HEK293 (cell line): Measurements from ENCODE around the gene ARMC2.

Experiments
- BCL11B ChIP-seq: fragments of 450-650 bp; formaldehyde crosslinking; IDR thresholded peaks from 2 replicates; pipeline ENCODE4 v1.5.1; 2016; ENCODE audit warnings: low read depth, missing biosample characterization, missing genetic modification characterization
- GLIS2 ChIP-seq: fragments of 450-650 bp; formaldehyde crosslinking; IDR thresholded peaks from 2 replicates; pipeline ENCODE4 v1.5.1; 2016; ENCODE audit warnings: missing biosample characterization, missing genetic modification characterization
- KLF16 ChIP-seq: fragments of 450-650 bp; formaldehyde crosslinking; IDR thresholded peaks from 2 replicates; pipeline ENCODE4 v1.5.1; 2017; ENCODE audit warnings: missing biosample characterization, missing genetic modification characterization
- KLF8 ChIP-seq: fragments of 450-650 bp; formaldehyde crosslinking; IDR thresholded peaks from 2 replicates; pipeline ENCODE4 v1.5.1; 2016; ENCODE audit warnings: missing biosample characterization, missing genetic modification characterization
- PRDM1 ChIP-seq: fragments of 450-650 bp; formaldehyde crosslinking; IDR thresholded peaks from 2 replicates; pipeline ENCODE4; 2016; ENCODE audit warnings: missing biosample characterization, missing genetic modification characterization
- ZBTB1 ChIP-seq: fragments of 450-650 bp; formaldehyde crosslinking; IDR thresholded peaks from 2 replicates; pipeline ENCODE4 v1.5.1; 2016; ENCODE audit warnings: missing biosample characterization, missing genetic modification characterization
- ZBTB17 ChIP-seq: fragments of 450-650 bp; formaldehyde crosslinking; IDR thresholded peaks from 2 replicates; pipeline ENCODE4 v1.5.1; 2016; ENCODE audit warnings: missing biosample characterization, missing genetic modification characterization
- ZNF174 ChIP-seq: fragments of 450-650 bp; formaldehyde crosslinking; IDR thresholded peaks from 2 replicates; pipeline ENCODE4 v1.5.0; 2017; ENCODE audit warnings: missing biosample characterization, mild to moderate bottlenecking, missing genetic modification characterization
- ZNF341 ChIP-seq: fragments of 450-650 bp; formaldehyde crosslinking; IDR thresholded peaks from 2 replicates; pipeline ENCODE4; 2016; ENCODE audit warnings: low read depth, missing biosample characterization, missing genetic modification characterization
- ZNF391 ChIP-seq: fragments of 450-650 bp; formaldehyde crosslinking; IDR thresholded peaks from 2 replicates; pipeline ENCODE4 v1.5.1; 2016; ENCODE audit warnings: low read depth, missing biosample characterization, missing genetic modification characterization, borderline replicate concordance
- ZNF423 ChIP-seq: fragments of 450-650 bp; formaldehyde crosslinking; IDR thresholded peaks from 2 replicates; pipeline ENCODE4 v1.5.1; 2016; ENCODE audit warnings: missing biosample characterization, missing genetic modification characterization
- ZNF473 ChIP-seq: fragments of 450-650 bp; formaldehyde crosslinking; IDR thresholded peaks from 2 replicates; pipeline ENCODE4 v1.5.1; 2017; ENCODE audit warnings: missing biosample characterization, missing genetic modification characterization
- ZNF529 ChIP-seq: fragments of 450-650 bp; formaldehyde crosslinking; IDR thresholded peaks from 2 replicates; pipeline ENCODE4 v1.5.1; 2017; ENCODE audit warnings: missing genetic modification characterization, missing biosample characterization; ENCODE audit not compliant: insufficient replicate concordance
- ZNF660 ChIP-seq: fragments of 450-650 bp; IDR thresholded peaks from 2 replicates; pipeline ENCODE4 v1.5.1; 2018; ENCODE audit warnings: missing biosample characterization, mild to moderate bottlenecking, missing genetic modification characterization
- ZNF837 ChIP-seq: fragments of 450-650 bp; formaldehyde crosslinking; IDR thresholded peaks from 2 replicates; pipeline ENCODE4 v1.5.1; 2016; ENCODE audit warnings: missing biosample characterization, missing genetic modification characterization
- TF ChIP-seq, protein P1 (sequence below): fragments of 450-650 bp; formaldehyde crosslinking; IDR thresholded peaks from 2 replicates; pipeline ENCODE4 v1.5.1; 2016; ENCODE audit warnings: missing biosample characterization, missing genetic modification characterization
- TF ChIP-seq, protein P2 (sequence below): fragments of 450-650 bp; formaldehyde crosslinking; IDR thresholded peaks from 2 replicates; pipeline ENCODE4 v1.5.1; 2016; ENCODE audit warnings: missing biosample characterization, missing genetic modification characterization
- TF ChIP-seq, protein P3 (sequence below): fragments of 450-650 bp; formaldehyde crosslinking; IDR thresholded peaks from 2 replicates; pipeline ENCODE4 v1.5.0; 2017; ENCODE audit warnings: missing biosample characterization, missing genetic modification characterization, borderline replicate concordance
- TF ChIP-seq, protein P4 (sequence below): fragments of 450-650 bp; formaldehyde crosslinking; IDR thresholded peaks from 2 replicates; pipeline ENCODE4 v1.5.1; 2016; ENCODE audit warnings: missing biosample characterization, missing genetic modification characterization
- TF ChIP-seq, protein P5 (sequence below): fragments of 450-650 bp; formaldehyde crosslinking; IDR thresholded peaks from 2 replicates; pipeline ENCODE4 v1.5.1; 2016; ENCODE audit warnings: missing biosample characterization, missing genetic modification characterization
- TF ChIP-seq, protein P6 (sequence below): fragments of 450-650 bp; formaldehyde crosslinking; IDR thresholded peaks from 2 replicates; pipeline ENCODE4 v1.5.1; 2017; ENCODE audit warnings: missing biosample characterization, missing genetic modification characterization
- TF ChIP-seq, protein P7 (sequence below): fragments of 450-650 bp; formaldehyde crosslinking; IDR thresholded peaks from 2 replicates; pipeline ENCODE4 v1.5.1; 2016; ENCODE audit warnings: missing biosample characterization, missing genetic modification characterization
- TF ChIP-seq, protein P8 (sequence below): fragments of 450-650 bp; formaldehyde crosslinking; IDR thresholded peaks from 2 replicates; pipeline ENCODE4 v1.5.1; 2017; ENCODE audit warnings: missing biosample characterization, missing genetic modification characterization

Gene ARMC2

DNA sequence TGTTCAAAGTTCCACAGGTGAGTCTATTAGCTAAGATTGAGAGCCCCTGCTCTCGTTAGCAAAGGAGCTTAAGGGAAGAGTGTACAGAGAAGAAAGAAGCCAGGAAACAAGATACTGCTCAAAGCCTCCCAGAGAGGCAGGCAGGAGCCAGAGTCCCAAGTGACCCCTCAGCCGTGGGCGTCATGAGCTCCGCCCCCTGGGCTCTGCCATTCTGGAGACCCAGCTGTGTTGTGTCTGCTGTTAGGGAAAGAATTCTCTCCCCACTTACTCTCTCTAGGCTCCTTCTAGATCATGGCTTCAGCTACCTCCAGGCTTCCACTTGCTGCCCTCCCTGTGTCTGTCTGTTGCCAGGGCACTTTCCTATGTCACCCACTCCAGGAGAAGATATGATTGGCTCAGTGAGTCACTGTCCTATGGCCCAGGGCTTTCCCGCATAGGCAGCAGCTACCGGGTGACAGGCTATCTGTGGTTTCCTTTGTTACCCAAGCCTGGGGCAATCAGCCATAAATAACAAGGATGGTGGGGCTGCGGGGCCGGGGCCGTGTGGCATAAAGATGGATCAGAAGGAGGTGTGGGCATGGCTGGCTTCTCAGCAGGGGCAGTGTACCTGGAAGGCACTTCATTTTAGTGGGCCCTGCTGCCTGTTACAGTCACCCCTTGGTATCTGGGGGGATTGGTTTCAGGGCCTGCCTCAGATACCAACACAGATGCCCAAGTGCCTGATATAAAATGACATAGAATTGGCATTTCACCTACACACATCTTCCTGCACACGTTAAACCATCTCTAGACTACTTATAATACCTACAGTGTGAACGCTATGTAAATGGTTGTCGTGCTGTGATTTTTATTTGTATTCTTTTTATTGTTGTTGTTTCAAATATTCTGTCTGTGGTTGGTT is 118.9 kb downstream of the ARMC2 start (continued):
- TF ChIP-seq PRDM1 (tag by site-specific recombination): peak; percentile 52; the same call in 1 of the 2 replicates
- no peak for TF ChIP-seq BCL11B (tag by site-specific recombination)
- no peak for TF ChIP-seq ZNF473 (tag by site-specific recombination)
- TF ChIP-seq, protein P1, sequence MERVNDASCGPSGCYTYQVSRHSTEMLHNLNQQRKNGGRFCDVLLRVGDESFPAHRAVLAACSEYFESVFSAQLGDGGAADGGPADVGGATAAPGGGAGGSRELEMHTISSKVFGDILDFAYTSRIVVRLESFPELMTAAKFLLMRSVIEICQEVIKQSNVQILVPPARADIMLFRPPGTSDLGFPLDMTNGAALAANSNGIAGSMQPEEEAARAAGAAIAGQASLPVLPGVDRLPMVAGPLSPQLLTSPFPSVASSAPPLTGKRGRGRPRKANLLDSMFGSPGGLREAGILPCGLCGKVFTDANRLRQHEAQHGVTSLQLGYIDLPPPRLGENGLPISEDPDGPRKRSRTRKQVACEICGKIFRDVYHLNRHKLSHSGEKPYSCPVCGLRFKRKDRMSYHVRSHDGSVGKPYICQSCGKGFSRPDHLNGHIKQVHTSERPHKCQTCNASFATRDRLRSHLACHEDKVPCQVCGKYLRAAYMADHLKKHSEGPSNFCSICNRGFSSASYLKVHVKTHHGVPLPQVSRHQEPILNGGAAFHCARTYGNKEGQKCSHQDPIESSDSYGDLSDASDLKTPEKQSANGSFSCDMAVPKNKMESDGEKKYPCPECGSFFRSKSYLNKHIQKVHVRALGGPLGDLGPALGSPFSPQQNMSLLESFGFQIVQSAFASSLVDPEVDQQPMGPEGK: peak; percentile 12; the same call in 1 of the 2 replicates
- TF ChIP-seq, protein P2, sequence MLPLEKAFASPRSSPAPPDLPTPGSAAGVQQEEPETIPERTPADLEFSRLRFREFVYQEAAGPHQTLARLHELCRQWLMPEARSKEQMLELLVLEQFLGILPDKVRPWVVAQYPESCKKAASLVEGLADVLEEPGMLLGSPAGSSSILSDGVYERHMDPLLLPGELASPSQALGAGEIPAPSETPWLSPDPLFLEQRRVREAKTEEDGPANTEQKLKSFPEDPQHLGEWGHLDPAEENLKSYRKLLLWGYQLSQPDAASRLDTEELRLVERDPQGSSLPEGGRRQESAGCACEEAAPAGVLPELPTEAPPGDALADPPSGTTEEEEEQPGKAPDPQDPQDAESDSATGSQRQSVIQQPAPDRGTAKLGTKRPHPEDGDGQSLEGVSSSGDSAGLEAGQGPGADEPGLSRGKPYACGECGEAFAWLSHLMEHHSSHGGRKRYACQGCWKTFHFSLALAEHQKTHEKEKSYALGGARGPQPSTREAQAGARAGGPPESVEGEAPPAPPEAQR (tag by site-specific recombination): no peak
- no peak for TF ChIP-seq KLF16 (tag by site-specific recombination)
- TF ChIP-seq, protein P3, sequence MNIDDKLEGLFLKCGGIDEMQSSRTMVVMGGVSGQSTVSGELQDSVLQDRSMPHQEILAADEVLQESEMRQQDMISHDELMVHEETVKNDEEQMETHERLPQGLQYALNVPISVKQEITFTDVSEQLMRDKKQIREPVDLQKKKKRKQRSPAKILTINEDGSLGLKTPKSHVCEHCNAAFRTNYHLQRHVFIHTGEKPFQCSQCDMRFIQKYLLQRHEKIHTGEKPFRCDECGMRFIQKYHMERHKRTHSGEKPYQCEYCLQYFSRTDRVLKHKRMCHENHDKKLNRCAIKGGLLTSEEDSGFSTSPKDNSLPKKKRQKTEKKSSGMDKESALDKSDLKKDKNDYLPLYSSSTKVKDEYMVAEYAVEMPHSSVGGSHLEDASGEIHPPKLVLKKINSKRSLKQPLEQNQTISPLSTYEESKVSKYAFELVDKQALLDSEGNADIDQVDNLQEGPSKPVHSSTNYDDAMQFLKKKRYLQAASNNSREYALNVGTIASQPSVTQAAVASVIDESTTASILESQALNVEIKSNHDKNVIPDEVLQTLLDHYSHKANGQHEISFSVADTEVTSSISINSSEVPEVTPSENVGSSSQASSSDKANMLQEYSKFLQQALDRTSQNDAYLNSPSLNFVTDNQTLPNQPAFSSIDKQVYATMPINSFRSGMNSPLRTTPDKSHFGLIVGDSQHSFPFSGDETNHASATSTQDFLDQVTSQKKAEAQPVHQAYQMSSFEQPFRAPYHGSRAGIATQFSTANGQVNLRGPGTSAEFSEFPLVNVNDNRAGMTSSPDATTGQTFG (tag by site-specific recombination): no peak
- TF ChIP-seq, protein P4, sequence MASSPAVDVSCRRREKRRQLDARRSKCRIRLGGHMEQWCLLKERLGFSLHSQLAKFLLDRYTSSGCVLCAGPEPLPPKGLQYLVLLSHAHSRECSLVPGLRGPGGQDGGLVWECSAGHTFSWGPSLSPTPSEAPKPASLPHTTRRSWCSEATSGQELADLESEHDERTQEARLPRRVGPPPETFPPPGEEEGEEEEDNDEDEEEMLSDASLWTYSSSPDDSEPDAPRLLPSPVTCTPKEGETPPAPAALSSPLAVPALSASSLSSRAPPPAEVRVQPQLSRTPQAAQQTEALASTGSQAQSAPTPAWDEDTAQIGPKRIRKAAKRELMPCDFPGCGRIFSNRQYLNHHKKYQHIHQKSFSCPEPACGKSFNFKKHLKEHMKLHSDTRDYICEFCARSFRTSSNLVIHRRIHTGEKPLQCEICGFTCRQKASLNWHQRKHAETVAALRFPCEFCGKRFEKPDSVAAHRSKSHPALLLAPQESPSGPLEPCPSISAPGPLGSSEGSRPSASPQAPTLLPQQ (tag by site-specific recombination): no peak
- no peak for TF ChIP-seq ZNF529 (tag by site-specific recombination)
- TF ChIP-seq GLIS2 (tag by site-specific recombination): peak; percentile 58; the same call in 1 of the 2 replicates
- TF ChIP-seq ZNF660: 0 out of 2 replicates have a peak, but pooled peaks have one; percentile 47
- no peak for TF ChIP-seq ZBTB1
- peak; percentile 66 for TF ChIP-seq ZNF341 (tag by site-specific recombination)
- TF ChIP-seq ZNF837 (tag by site-specific recombination): no peak
- TF ChIP-seq, protein P5, sequence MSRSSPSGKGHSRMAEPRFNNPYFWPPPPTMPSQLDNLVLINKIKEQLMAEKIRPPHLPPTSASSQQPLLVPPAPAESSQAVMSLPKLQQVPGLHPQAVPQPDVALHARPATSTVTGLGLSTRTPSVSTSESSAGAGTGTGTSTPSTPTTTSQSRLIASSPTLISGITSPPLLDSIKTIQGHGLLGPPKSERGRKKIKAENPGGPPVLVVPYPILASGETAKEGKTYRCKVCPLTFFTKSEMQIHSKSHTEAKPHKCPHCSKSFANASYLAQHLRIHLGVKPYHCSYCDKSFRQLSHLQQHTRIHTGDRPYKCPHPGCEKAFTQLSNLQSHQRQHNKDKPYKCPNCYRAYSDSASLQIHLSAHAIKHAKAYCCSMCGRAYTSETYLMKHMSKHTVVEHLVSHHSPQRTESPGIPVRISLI: no peak
- TF ChIP-seq, protein P6, sequence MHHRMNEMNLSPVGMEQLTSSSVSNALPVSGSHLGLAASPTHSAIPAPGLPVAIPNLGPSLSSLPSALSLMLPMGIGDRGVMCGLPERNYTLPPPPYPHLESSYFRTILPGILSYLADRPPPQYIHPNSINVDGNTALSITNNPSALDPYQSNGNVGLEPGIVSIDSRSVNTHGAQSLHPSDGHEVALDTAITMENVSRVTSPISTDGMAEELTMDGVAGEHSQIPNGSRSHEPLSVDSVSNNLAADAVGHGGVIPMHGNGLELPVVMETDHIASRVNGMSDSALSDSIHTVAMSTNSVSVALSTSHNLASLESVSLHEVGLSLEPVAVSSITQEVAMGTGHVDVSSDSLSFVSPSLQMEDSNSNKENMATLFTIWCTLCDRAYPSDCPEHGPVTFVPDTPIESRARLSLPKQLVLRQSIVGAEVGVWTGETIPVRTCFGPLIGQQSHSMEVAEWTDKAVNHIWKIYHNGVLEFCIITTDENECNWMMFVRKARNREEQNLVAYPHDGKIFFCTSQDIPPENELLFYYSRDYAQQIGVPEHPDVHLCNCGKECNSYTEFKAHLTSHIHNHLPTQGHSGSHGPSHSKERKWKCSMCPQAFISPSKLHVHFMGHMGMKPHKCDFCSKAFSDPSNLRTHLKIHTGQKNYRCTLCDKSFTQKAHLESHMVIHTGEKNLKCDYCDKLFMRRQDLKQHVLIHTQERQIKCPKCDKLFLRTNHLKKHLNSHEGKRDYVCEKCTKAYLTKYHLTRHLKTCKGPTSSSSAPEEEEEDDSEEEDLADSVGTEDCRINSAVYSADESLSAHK (tag by site-specific recombination): no peak
- TF ChIP-seq ZNF174 (tag by site-specific recombination): no peak
- TF ChIP-seq KLF8 (tag by site-specific recombination): no peak
- TF ChIP-seq, protein P7, sequence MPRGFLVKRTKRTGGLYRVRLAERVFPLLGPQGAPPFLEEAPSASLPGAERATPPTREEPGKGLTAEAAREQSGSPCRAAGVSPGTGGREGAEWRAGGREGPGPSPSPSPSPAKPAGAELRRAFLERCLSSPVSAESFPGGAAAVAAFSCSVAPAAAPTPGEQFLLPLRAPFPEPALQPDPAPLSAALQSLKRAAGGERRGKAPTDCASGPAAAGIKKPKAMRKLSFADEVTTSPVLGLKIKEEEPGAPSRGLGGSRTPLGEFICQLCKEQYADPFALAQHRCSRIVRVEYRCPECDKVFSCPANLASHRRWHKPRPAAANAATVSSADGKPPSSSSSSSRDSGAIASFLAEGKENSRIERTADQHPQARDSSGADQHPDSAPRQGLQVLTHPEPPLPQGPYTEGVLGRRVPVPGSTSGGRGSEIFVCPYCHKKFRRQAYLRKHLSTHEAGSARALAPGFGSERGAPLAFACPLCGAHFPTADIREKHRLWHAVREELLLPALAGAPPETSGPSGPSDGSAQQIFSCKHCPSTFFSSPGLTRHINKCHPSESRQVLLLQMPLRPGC (tag by site-specific recombination): no peak
- TF ChIP-seq ZNF391: no peak
- peak; percentile 65 for TF ChIP-seq ZBTB17 (tag by site-specific recombination)
- TF ChIP-seq ZNF423 (tag by site-specific recombination): no peak
- TF ChIP-seq, protein P8, sequence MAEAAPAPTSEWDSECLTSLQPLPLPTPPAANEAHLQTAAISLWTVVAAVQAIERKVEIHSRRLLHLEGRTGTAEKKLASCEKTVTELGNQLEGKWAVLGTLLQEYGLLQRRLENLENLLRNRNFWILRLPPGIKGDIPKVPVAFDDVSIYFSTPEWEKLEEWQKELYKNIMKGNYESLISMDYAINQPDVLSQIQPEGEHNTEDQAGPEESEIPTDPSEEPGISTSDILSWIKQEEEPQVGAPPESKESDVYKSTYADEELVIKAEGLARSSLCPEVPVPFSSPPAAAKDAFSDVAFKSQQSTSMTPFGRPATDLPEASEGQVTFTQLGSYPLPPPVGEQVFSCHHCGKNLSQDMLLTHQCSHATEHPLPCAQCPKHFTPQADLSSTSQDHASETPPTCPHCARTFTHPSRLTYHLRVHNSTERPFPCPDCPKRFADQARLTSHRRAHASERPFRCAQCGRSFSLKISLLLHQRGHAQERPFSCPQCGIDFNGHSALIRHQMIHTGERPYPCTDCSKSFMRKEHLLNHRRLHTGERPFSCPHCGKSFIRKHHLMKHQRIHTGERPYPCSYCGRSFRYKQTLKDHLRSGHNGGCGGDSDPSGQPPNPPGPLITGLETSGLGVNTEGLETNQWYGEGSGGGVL (tag by site-specific recombination): no peak
